H9 (cell line): ENCODE measurements around the gene PDE4B. TPM values are rescaled to one million over a fixed set of nuclear protein-coding genes. Genes with fewer than 3 reads are reported as not detected.
A peak's percentile ranks its signal among the peaks of the same experiment; 100 is the strongest.

Experiments used
- DNase-seq: peaks from one replicate; pipeline ENCODE4 v3.0.0-alpha.2; 2017
- H2AFZ ChIP-seq: one replicate; pipeline ENCODE4 v1.6.1; 2013; ENCODE audit warnings: mild to moderate bottlenecking, low read length, control low read depth, moderate library complexity
- H2AK5ac ChIP-seq: 2 replicates; pipeline ENCODE4 v1.6.1; 2013; ENCODE audit warnings: low read length, control low read depth, mixed read lengths; ENCODE audit not compliant: insufficient read length
- H2BK120ac ChIP-seq: one replicate; pipeline ENCODE4 v1.6.1; 2013; ENCODE audit warnings: low read depth, mild to moderate bottlenecking, low read length, control low read depth, inconsistent platforms; ENCODE audit not compliant: poor library complexity, severe bottlenecking
- H2BK12ac ChIP-seq: 2 replicates; pipeline ENCODE4 v1.6.1; 2013; ENCODE audit warnings: low read length, control low read depth, mixed read lengths, low read depth; ENCODE audit not compliant: insufficient read length
- H2BK15ac ChIP-seq: 2 replicates; pipeline ENCODE4 v1.6.1; 2013; ENCODE audit warnings: low read depth, low read length, control low read depth
- H2BK20ac ChIP-seq: one replicate; pipeline ENCODE4 v1.6.1; 2013; ENCODE audit warnings: low read depth, mild to moderate bottlenecking, low read length, control low read depth, inconsistent platforms; ENCODE audit not compliant: poor library complexity, severe bottlenecking
- H2BK5ac ChIP-seq: 2 replicates; pipeline ENCODE4 v1.6.1; 2013; ENCODE audit warnings: low read length, control low read depth, mixed read lengths; ENCODE audit not compliant: insufficient read length
- H3K14ac ChIP-seq: 2 replicates; pipeline ENCODE4 v1.6.1; 2013; ENCODE audit warnings: low read length, control low read depth; ENCODE audit not compliant: insufficient read depth
- H3K18ac ChIP-seq: 2 replicates; pipeline ENCODE4 v1.6.1; 2013; ENCODE audit warnings: low read depth, mild to moderate bottlenecking, mixed read lengths, low read length, control low read depth; ENCODE audit not compliant: insufficient read length
- H3K23ac ChIP-seq: 2 replicates; pipeline ENCODE4 v1.6.1; 2013; ENCODE audit warnings: low read length, control low read depth, mixed read lengths, low read depth; ENCODE audit not compliant: insufficient read length
- H3K23me2 ChIP-seq: 2 replicates; pipeline ENCODE4 v1.6.1; 2013; ENCODE audit warnings: low read depth, mild to moderate bottlenecking, mixed read lengths, low read length, control low read depth; ENCODE audit not compliant: insufficient read length, poor library complexity, severe bottlenecking
- H3K27ac ChIP-seq: 2 replicates; pipeline ENCODE4 v1.5.1; 2013; ENCODE audit warnings: low read length, control low read depth, mixed read lengths, low read depth; ENCODE audit not compliant: insufficient read length
- H3K27me3 ChIP-seq: 2 replicates; pipeline ENCODE4 v1.6.1; 2013; ENCODE audit warnings: low read length, control low read depth, inconsistent platforms; ENCODE audit not compliant: insufficient read depth
- H3K4ac ChIP-seq: 2 replicates; pipeline ENCODE4 v1.6.1; 2013; ENCODE audit warnings: low read depth, mild to moderate bottlenecking, control low read depth, inconsistent platforms, low read length, moderate library complexity
- H3K4me1 ChIP-seq: 2 replicates; pipeline ENCODE4 v1.6.1; 2013; ENCODE audit warnings: low read length, control low read depth, inconsistent platforms; ENCODE audit not compliant: insufficient read depth
- H3K4me2 ChIP-seq: 2 replicates; pipeline ENCODE4 v1.6.1; 2013; ENCODE audit warnings: low read length, control low read depth, mixed read lengths; ENCODE audit not compliant: insufficient read length, insufficient read depth
- H3K56ac ChIP-seq: 2 replicates; pipeline ENCODE4 v1.6.1; 2013; ENCODE audit warnings: low read depth, mild to moderate bottlenecking, mixed read lengths, low read length, control low read depth; ENCODE audit not compliant: insufficient read length
- H3K79me1 ChIP-seq: 2 replicates; pipeline ENCODE4 v1.6.1; 2013; ENCODE audit warnings: low read depth, mild to moderate bottlenecking, moderate library complexity, low read length, control low read depth, inconsistent platforms; ENCODE audit not compliant: insufficient read depth, poor library complexity, severe bottlenecking
- H3K79me2 ChIP-seq: 2 replicates; pipeline ENCODE4 v1.6.1; 2013; ENCODE audit warnings: low read length, control low read depth, inconsistent platforms; ENCODE audit not compliant: insufficient read depth
- H3K9ac ChIP-seq: 2 replicates; pipeline ENCODE4 v1.6.1; 2013; ENCODE audit warnings: low read length, control low read depth, mixed read lengths; ENCODE audit not compliant: insufficient read length; ENCODE audit errors: extremely low read depth
- H3K9me3 ChIP-seq: one replicate; pipeline ENCODE4 v1.6.1; 2013; ENCODE audit warnings: low read depth, low read length, inconsistent platforms; ENCODE audit not compliant: control insufficient read depth
- H3T11ph ChIP-seq: one replicate; pipeline ENCODE4 v1.6.1; 2013; ENCODE audit warnings: mild to moderate bottlenecking, low read length, control low read depth, inconsistent platforms
- H4K20me1 ChIP-seq: one replicate; pipeline ENCODE4 v1.6.1; 2013; ENCODE audit not compliant: control insufficient read depth, insufficient read length, insufficient read depth
- H4K5ac ChIP-seq: 2 replicates; pipeline ENCODE4 v1.6.1; 2013; ENCODE audit warnings: low read depth, mild to moderate bottlenecking, mixed read lengths, low read length, control low read depth; ENCODE audit not compliant: insufficient read length
- H4K8ac ChIP-seq: replicated peaks from 2 replicates; pipeline ENCODE4 v1.6.1; 2013; ENCODE audit warnings: low read length, control low read depth, mixed read lengths, low read depth; ENCODE audit not compliant: insufficient read length
- H4K91ac ChIP-seq: 2 replicates; pipeline ENCODE4 v1.6.1; 2013; ENCODE audit warnings: low read depth, mild to moderate bottlenecking, moderate library complexity, mixed read lengths, low read length, control low read depth; ENCODE audit not compliant: insufficient read length
- H3K27ac Mint-ChIP-seq, 3 experiments: 2 replicates in 2 of 3; 3 replicates in 1 of 3; pipeline ENCODE4 v1.8.0; 2020 to 2021; ENCODE audit warnings: mixed read lengths in 3 of 3, mild to moderate bottlenecking in 1 of 3, moderate library complexity in 1 of 3
- H3K27me3 Mint-ChIP-seq: 2 replicates; pipeline ENCODE4 v1.8.0; 2021; ENCODE audit warnings: low read depth, mild to moderate bottlenecking, moderate library complexity, mixed read lengths
- H3K36me3 Mint-ChIP-seq, 3 experiments: 2 replicates in 2 of 3; 3 replicates in 1 of 3; pipeline ENCODE4 v1.8.0; 2020 to 2021; ENCODE audit warnings: low read depth in 3 of 3, mixed read lengths in 3 of 3; ENCODE audit not compliant: insufficient read depth in 1 of 3
- H3K4me1 Mint-ChIP-seq, 2 experiments: 2 replicates each; pipeline ENCODE4 v1.8.0; 2020; ENCODE audit warnings: mixed read lengths in 2 of 2
- H3K4me3 Mint-ChIP-seq, 2 experiments: 2 replicates in 1 of 2; 3 replicates in 1 of 2; pipeline ENCODE4 v1.8.0; 2020 to 2021; ENCODE audit warnings: mild to moderate bottlenecking in 2 of 2, mixed read lengths in 2 of 2, moderate library complexity in 1 of 2
- H3K9me3 Mint-ChIP-seq, 2 experiments: 2 replicates in 1 of 2; 3 replicates in 1 of 2; pipeline ENCODE4 v1.8.0; 2020; ENCODE audit warnings: mild to moderate bottlenecking in 2 of 2, mixed read lengths in 2 of 2, moderate library complexity in 1 of 2
- WGBS: extraction: QIAGEN DNeasy Blood & Tissue Kit; methylation state at CpG from one replicate; pipeline ENCODE4 v1.1.7; 2013; ENCODE audit warnings: missing lambda C conversion rate, low lambda C conversion rate, mixed read lengths; ENCODE audit not compliant: insufficient read length; ENCODE audit errors: extremely low coverage; 5-methylcytosine and 5-hydroxymethylcytosine counted together
- total RNA-seq: library from RNA; stranded (reverse); gene quantifications from 2 replicates; pipeline ENCODE4 v1.2.1, GENCODE V29; 2021
- TF ChIP-seq, protein P1 (sequence below): fragments of 200-600 bp; sonication (generic); conservative IDR thresholded peaks from 3 replicates; pipeline ENCODE4 v1.8.0; 2021; ENCODE audit warnings: antibody characterized with exemption, mild to moderate bottlenecking

Gene PDE4B
- total RNA-seq, 1 experiment from 2014 or later = 19.8 TPM

DNA sequence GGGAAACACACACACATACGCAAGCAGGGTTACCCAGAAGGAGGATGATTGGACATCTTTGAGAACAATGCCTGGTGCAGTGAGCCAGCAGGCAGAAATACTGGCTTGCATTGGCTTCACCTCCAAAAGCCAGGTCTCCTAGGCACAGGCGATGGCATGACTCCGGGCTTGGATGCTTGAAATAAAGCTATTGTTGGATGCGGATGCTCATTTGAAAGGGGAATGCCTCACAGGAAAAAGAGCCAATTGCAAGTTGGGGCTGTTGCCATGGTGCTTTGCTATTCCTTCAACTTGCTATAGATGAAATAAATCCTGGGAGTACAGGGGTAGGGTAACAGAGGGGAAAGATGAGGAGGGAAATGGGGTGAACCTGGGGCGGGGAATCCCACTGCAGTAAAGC, 560.6 kb downstream of the PDE4B start:
- peak overlapping the region; percentile 85 for H3T11ph ChIP-seq

More for the DNA sequence above, 560.6 kb downstream of the PDE4B start:
- no peak overlapping the region for H3K4ac ChIP-seq
- Mint-ChIP-seq H3K27me3 (no peaks in the 10 kb centered on the region), H3K9me3 (no peaks in the 10 kb centered on the region), H3K4me3 (peak overlapping the region; percentile 21 to 71), H3K4me1 (peaks cover 80 to 90% of the 10 kb centered on the region in 2 experiments), H3K27ac (peak overlapping the region; percentile 75 to 98 (median 91)), H3K36me3 (peaks cover 0 to 7% (median 0%) of the 10 kb centered on the region in 3 experiments; a peak in 2 of 7 replicates)
- no peak overlapping the region for H4K91ac ChIP-seq
- peak overlapping the region; percentile 46 for H2BK5ac ChIP-seq
- H3K4me2 ChIP-seq = peak overlapping the region; percentile 36
- no peak overlapping the region for H3K56ac ChIP-seq
- TF ChIP-seq, protein P1, sequence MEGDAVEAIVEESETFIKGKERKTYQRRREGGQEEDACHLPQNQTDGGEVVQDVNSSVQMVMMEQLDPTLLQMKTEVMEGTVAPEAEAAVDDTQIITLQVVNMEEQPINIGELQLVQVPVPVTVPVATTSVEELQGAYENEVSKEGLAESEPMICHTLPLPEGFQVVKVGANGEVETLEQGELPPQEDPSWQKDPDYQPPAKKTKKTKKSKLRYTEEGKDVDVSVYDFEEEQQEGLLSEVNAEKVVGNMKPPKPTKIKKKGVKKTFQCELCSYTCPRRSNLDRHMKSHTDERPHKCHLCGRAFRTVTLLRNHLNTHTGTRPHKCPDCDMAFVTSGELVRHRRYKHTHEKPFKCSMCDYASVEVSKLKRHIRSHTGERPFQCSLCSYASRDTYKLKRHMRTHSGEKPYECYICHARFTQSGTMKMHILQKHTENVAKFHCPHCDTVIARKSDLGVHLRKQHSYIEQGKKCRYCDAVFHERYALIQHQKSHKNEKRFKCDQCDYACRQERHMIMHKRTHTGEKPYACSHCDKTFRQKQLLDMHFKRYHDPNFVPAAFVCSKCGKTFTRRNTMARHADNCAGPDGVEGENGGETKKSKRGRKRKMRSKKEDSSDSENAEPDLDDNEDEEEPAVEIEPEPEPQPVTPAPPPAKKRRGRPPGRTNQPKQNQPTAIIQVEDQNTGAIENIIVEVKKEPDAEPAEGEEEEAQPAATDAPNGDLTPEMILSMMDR = no peak
- peaks cover 20% of the 10 kb centered on the region; the same call in 1 of the 2 replicates for H3K4me1 ChIP-seq
- H4K20me1 ChIP-seq = no peaks in the 10 kb centered on the region
- no peak overlapping the region for H2AK5ac ChIP-seq
- peak overlapping the region; percentile 88 for H3K27ac ChIP-seq
- no peak overlapping the region for H2BK12ac ChIP-seq
- no peak overlapping the region for H3K9ac ChIP-seq
- no peaks in the 10 kb centered on the region for H3K9me3 ChIP-seq
- DNase-seq = peak; percentile 54
- H2BK15ac ChIP-seq = no peak overlapping the region
- H3K23ac ChIP-seq = no peak overlapping the region
- peak overlapping the region; percentile 78 for H2BK20ac ChIP-seq
- H3K23me2 ChIP-seq = peaks cover 4% of the 10 kb centered on the region
- peak overlapping the region; percentile 61 for H3K18ac ChIP-seq
- no CpG with 5 or more reads among the region's 5 CpGs for WGBS
- H3K14ac ChIP-seq = peak overlapping the region; percentile 75
- H2AFZ ChIP-seq = no peak overlapping the region
- no peaks in the 10 kb centered on the region; the same call in 1 of the 2 replicates for H3K79me2 ChIP-seq
- no peaks in the 10 kb centered on the region for H3K79me1 ChIP-seq
- H4K8ac ChIP-seq = no peak overlapping the region
- H3K27me3 ChIP-seq = no peaks in the 10 kb centered on the region
- H4K5ac ChIP-seq = no peak overlapping the region
- peak overlapping the region; percentile 81 for H2BK120ac ChIP-seq
